GM21717 (cell line): ENCODE results near the gene BORCS5.
"Not testable (repeated sequence)": the region's sequence is repeated elsewhere in the genome, so short reads cannot be mapped to it uniquely, and the experiment has no call there.

Experiments used
- ATAC-seq: cut with Tn5 transposase; IDR thresholded peaks from one replicate; pipeline ENCODE4 v1.9.1; 2021; ENCODE audit warnings: mild to moderate bottlenecking, moderate library complexity; ENCODE audit not compliant: unreplicated experiment

Gene BORCS5

DNA sequence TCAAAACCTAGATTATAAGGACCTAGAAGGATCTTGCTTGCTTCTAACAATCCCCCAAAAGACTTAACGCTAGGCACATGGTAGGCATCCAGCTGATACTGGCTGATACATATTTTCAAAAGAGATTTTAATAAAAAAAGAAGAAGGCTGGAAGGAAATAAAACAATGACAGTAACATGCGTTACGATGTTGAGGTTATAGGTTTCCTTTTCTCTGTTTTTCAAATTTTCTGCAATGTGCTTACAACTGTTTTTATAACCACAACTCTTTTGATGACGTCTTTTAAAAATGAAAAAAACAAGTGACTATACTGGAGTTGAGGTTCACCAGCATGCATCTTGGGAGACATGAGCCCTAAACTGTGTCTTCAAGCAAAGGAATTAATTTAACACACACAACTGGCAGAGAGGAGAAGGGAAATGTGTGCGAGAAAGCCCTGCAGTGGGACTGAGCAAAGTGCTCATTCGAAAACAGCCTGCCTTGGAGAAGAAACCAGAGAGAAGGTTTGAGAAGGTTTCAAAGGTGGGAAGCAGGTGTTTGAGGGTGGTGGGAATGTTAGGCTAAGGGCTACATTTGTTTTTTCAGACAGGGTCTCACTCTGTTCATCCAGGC lies 125.4 kb downstream of the BORCS5 start:
- no peak for ATAC-seq

DNA sequence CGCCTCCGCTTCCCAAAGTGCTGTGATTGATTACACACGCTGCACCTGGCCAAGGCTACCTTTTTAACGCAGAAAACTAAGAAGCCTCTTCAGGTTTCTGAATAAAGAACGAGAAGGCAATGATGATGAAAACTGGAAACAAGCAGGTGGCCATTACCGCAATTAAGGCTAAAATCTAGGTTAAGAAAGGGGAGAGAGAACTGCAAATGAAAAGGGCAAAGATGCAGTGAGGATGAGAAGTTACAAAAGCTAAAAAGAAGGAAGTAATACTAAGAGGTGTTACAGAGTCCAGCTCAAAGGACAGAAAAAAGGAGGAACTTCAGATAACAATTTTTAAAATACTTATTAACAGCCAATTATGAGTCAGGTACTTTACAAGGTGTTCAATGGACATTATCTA lies 126.1 kb downstream of the BORCS5 start:
- ATAC-seq, result no peak

DNA sequence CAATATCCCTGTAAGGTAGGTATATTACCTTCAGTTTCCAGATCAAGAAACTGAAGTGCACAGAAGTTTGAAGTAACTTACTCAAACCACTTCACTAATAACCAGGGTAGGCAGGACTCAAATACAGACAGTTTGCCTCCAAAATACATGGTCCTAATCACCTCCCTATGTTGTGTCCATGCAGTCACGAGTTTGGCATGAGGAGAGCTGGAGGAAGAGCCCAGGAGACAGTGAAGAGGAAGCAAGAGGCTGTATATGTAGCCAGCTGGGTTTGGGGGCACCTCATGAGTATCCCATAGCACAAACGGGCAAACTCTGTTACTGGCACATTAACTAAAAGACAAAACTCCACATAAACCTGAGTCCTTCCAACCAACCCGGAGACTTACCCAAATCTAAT lies 126.6 kb downstream of the BORCS5 start:
- no peak for ATAC-seq

DNA sequence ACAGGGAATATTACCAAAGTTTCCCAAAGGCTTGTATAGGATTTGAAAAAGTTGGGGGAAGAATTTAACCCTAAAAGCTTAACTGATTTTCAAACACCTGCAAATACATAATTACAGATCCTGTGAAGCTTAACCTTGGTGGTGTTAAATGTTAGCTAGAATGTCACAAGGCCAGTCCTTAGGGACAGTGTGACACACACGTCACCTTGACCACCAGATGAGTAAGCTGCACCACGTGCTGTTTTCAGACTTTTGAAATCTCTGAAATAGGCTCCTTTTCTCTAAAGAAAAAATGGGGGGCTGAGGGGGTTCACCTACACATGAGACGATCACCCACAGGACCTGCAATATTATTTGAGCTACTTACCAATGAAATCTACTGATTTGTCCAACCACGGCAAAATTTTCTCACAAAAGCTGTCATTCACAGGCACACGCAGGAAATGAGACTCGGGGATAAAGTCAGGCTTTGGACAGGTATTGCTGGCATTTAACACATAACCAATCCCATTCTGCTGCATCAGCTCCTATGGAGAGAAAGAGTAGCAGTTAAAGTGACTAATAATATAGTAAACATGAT lies 129.9 kb downstream of the BORCS5 start:
- no peak for ATAC-seq

DNA sequence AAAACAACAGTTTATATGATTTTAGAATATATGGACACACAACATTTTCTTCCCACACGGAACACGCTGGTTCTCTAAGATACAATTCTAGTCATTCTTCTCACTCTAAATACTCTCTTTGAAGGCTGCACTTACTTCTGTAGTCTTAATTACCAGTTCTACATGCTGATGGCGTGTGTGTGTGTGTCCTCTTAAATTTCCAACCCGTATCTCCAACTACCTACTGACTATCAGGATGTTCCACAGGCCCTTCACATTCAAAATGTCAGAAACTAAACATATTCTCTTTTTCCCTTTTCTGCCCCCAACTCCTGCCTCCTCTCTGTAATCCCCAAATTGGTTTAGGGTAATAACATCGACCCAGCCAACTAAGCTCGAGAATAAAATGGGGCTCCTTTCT lies 130.6 kb downstream of the BORCS5 start:
- no peak for ATAC-seq

DNA sequence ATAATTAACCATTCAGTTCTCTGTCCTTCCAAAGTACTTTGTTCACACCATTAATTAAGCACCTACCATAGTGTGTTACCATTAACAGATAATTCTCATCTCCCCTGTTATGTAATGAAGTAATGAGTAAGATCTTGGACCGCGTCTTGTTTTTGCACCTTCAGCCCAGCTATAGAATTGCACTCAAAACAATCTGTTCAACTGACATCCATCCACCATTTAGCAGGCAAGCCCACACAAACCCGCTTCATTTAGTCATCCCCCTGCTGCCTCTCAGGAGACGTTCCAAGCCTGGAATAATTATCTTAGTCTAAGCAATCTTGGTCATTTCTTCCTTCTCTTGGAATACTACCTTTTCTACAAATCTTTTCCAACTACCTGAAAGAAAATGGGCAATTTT lies 131.4 kb downstream of the BORCS5 start:
- ATAC-seq, result no peak

DNA sequence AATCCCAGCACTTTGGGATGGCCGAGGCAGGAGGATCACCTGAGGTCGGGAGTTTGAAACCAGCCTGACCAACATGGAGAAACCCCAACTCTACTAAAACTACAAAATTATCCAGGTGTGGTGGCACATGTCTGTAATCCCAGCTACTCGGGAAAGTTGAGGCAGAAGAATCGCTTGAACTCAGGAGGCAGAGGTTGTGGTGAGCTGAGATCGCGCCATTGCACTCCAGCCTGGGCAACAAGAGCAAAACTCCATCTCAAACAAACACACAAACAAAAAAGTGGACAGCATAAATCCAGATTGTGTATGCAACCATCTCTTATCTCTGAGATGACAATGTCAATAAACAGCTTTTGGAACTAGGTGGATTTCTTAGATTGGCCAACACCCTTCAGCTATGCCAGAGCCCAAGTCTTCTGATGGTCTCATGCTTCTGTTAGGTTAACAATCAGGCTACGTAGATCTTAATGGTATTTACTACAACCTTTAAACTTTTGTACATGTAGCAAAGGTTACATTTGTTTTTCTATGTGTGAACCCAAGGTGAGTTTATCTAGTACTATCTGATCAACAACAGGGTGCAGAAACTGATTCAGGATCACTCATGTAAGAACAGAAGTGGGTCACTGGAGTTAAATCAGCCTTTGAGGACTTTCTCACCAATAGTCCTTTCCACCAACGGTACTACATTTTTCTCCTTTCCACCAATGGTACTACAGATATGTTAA lies 132.1 kb downstream of the BORCS5 start:
- ATAC-seq, result no peak

DNA sequence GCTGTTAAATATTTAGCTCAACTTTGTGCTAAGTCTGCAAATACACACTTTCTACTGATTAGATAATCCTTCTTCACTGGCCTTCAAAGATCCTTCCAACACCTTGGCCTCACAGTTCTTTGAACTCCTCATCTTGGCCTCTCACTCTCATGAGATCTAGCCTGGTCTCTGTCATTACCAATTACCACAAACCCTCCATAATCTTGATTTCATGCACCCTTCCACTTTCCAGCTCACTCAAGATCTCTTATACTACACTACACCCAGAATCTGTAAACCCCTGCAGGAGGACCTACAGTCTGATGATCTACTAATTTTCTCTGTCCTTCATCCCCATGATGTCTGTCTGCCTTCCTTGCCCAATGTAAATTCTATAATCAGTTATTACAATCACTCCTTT lies 134.7 kb downstream of the BORCS5 start:
- no peak for ATAC-seq

DNA sequence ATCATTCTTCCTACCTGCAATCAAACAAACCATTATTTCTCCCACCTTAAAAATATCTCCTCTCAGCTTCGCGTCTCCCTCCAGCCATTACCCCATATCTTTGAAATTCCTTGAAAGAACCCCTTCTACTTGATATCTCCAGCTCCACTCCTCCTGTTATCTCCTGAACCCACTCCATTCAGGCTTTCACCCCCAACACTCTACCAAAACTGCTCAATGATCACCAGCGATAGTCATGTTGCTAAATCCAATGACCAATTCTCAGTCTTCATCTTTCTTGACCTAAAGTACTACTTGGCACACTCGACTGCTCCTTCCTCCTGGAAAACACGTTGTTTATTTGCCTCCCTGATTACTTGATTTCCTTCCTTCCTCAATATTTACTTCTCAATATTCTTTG lies 135.7 kb downstream of the BORCS5 start:
- ATAC-seq, result no peak

DNA sequence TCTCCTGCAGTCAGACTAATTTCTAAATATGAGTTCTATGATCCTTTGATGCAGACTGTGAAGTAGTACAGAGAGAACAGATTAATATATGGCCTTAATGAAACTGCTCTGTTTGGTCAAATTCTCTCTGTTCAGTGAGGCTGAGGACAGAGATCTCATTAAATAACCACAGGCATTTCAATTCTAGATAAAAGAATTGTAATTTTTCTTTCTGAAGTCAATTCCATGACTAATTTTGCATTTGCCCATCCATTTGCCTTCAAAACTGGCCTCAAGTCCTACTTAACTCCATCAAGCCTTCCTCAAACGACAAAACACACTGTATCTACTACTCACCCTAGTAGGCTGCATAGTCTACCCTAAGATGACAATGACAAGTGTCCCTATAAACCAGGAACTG lies 138.7 kb downstream of the BORCS5 start:
- no peak for ATAC-seq

DNA sequence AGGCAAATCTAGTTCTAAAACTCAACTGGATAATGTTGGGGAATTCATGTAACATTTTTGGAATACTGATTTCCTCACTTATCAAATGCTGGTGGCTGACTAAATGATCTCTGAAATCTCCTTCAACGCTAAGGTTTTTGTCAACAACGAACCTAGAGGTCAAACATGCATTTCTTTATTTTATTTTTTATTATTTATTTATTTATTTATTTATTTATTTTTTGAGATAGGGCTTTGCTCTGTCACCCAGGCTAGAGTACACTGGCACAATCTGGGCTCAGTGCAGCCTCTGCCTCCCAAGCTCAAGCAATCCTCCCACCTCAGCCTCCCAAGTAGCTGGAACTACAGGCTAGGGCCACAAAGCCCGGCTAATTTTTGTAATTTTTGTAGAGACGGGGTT lies 141.3 kb downstream of the BORCS5 start:
- ATAC-seq, result no peak

DNA sequence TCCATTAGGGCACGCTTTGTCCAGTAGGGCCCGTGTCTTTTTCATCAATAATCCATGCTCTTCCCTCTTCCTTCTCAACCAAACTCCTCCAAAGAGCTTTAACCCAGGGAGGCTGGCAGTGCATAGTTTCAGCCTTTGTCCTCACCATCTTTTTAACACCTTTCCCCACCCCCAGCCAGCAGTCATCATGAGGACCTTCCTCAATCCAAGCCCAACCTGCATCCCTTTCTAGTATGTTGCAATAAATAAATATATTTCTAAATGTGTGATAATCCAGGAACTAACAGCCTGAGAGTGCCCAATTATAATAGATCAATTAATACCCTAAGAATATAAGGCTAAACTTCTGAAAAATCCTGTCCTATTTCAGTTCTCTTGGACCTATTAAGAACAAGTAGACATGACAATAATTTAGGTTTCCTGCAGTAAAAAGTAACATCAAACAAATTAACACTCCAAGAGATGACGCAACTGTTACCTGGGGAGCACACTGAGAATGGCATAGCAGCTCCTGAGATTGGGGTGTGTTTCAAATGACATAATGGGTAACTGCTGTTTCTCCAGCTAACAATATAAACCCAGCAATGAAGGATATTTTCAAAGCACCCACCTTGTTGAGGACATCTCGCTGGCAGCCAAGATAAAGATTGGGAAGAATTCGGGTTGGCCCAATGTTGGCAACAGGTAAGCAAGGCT lies 143.2 kb downstream of the BORCS5 start:
- no peak for ATAC-seq

DNA sequence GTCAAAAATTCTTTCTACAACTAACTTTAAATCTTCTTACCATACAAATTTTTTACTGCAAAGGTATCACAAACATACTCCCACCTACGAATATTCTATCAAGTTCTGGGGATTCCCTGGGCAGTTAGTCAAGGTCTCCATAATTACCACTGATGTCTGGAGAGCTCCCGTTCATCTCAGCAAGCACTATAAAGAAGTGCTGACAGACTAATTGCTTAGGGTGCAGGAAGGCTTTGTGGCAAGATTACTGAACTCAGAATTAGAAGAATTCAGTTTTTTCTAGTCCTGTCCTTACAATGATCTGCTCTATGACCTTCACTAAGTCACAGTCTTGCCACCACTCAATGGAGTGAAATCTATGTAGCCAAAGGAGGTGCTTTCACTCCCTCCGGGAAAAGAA lies 144.2 kb downstream of the BORCS5 start:
- no peak for ATAC-seq

DNA sequence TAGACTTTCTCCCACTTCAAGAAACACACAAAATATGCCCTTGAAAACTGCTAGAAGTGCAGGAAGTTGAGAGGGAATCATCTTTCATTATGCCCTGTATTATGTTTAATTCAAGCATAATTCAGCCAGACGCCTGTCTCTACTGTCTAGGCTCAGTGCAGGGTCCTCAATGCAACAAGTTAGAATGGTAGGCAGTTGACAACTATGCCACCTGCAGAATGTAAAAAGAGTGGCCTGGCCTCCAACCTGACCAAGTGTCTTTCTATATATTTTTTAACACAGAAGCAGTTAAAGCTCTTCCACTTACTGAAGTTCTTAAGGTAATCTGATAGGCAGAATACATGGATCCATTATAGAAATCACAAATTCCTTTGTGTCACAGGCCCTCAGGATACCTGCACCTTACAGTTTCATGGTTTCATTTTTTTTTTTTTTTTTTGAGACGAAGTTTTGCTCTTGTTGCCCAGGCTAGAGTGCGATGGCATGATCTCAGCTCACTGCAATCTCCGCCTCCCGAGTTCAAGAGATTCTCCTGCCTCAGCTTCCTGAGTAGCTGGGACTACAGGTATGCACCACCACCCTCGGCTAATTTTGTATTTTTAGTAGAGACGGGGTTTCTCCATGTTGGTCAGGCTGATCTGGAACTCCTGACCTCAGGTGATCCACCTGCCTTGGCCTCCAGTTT lies 145.4 kb downstream of the BORCS5 start:
- not testable (repeated sequence) for ATAC-seq

DNA sequence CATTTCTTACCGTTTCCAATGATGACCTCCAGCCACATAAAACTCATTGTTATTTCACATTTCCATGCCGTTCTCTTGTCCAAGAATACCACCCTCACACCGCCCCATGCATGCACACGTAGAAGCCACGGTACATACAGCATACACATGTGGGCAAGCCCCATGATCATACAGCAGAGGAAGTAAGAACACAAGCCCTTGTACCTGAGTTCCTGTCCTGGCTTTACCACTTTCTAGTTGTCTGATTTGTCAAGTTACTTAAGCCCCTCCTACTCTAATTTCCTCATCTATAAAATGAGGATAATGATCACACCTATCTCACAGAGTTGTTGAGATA lies 145.9 kb downstream of the BORCS5 start:
- ATAC-seq, result no peak

DNA sequence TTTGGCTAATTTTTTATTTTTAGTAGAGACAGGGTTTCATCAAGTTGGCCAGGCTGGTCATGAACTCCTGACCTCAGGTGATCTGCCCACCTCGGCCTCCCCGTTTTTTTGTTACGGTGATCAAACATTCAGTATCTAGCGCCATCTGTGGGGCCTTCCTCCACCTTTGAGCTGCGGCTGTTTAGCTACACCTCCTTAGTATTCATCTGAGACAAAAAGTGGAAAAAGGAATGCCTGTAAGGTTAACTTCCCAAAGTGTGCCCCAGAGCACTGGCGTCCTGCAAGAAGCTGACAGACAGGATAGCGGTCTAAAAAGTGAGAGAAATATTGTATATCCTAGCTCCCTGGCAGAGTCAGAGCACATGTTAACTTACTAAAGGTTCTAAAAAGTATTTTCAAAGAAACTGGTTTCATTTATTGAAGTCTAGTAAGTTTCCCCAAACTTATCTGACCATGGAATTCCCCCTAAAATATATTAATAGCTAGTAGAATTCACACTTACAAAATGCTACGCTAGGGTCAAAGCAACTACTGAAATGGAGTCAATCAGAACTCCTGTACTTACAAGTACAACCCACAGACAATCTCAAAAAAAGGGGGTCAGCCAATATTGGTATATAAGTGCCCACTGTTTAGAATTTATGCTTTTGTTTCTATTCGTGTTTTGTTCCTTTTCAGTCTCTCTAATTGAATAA lies 146.7 kb downstream of the BORCS5 start:
- no peak for ATAC-seq

DNA sequence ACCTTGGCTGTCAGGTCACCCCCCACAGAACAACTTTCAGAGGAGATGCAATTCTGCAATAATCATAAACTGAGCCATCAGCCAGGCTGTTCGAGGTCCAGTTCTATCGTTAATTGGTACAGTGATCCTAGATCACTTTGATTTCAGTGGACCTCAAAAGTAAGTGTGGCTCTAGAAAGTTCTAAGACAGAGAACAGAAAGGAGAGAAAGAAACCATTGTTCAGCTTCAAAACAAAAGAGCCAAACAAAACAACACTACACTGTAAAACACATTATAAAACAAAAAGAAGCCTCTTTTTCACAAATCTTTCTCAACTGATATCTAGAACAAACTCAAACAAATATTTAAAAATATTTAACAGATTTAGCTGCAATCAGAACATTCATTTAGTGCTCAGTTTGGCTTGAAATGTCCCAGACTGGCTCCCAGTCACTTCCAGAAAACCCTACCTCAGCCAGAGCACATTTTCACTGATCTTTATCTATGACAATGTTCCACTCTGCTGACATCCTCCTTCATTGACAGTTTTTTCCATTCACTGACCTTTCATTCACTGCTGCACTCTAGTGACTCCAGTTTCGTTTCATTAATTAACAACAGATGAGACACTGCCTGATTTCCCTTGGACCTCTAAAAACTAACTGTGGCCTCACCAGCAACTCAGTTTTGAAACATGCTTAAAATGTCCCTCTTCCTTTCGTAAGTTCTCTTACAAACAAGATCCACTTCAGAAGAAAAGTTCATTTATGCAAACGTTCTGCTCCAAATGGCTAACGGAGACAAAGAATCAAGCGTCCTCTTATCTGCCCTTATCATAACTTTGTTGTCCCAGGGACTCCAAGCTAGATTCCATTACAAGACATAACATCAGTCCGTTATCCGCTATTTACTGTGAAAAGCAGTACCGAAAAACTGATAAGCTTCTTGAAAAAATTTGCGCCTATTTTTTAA lies 148.9 kb downstream of the BORCS5 start:
- peak; percentile 83 for ATAC-seq

DNA sequence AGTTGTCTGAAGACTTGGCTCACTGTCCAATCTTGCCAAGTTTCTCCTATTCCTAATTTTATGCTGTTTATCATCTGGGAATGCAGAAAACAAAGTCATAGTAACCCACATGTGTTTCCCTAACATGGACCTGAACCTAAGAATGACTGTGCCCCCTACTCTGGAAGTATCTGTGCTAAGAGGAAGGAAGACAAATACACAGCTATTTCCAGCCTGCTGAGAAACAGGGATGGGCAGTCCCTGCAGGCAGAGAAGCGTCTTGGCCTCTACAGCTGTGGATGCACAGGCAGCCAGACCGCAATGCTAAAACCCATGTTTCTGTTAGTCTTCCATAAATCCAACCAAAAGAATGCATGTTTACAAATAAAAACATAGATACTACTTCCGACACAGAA lies 149.6 kb downstream of the BORCS5 start:
- no peak for ATAC-seq

DNA sequence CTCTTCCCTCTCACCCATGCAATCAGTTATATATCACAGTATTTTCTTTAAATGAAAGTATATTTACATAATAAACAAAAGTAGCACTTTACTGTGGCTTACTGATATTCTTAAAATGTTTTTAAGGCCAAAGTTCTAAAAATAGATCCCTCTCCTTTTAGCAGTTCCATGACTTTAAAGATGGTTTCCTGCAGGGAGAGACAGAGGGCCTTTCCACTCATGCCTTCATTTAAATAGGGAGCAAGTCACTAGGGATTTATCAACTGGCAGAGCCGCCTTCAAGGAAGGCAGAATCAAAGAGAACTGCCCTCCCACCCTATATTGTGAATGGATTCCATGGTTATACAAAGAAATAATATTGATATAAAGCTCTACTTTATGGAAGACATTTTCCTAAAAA lies 150.2 kb downstream of the BORCS5 start:
- ATAC-seq, result no peak

DNA sequence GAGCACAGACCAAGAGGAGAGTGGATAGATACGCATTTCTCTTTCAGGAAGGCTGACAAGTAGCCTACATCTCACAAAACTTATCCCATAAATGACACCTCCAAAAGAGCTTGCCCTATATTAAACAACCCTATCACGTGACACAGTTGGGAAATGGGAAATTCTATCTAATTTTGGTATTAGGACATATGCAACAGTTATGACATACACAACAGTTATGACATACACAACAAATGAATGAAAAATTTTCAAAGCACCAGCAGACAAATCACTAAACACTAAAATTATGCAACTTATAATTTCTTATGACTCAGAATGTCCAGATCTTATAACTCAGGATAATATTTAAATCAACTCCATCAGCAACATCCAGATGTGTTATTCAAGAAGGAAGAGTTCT lies 151.7 kb downstream of the BORCS5 start:
- ATAC-seq, result no peak
